Esophagus squamous epithelium (tissue), 4 donors: ENCODE results near the gene SEPTIN5.

Experiments
- POLR2A ChIP-seq, 4 donors: fragments of 450-650 bp; IDR thresholded peaks; one replicate each; pipeline ENCODE4 v1.6.1; 2017; ENCODE audit warnings: antibody characterized with exemption in 4 of 4, mild to moderate bottlenecking in 4 of 4, moderate library complexity in 3 of 4
- TF ChIP-seq, protein P1 (sequence below), 6 experiments: fragments of 450-650 bp in 4 of 6; fragments of 200-600 bp in 2 of 6; sonication (generic) in 2 of 6; IDR thresholded peaks; one replicate each; pipeline ENCODE4 v1.5.1; 2016 to 2019; ENCODE audit warnings: antibody characterized with exemption in 6 of 6, mild to moderate bottlenecking in 4 of 6, moderate library complexity in 4 of 6

DNA sequence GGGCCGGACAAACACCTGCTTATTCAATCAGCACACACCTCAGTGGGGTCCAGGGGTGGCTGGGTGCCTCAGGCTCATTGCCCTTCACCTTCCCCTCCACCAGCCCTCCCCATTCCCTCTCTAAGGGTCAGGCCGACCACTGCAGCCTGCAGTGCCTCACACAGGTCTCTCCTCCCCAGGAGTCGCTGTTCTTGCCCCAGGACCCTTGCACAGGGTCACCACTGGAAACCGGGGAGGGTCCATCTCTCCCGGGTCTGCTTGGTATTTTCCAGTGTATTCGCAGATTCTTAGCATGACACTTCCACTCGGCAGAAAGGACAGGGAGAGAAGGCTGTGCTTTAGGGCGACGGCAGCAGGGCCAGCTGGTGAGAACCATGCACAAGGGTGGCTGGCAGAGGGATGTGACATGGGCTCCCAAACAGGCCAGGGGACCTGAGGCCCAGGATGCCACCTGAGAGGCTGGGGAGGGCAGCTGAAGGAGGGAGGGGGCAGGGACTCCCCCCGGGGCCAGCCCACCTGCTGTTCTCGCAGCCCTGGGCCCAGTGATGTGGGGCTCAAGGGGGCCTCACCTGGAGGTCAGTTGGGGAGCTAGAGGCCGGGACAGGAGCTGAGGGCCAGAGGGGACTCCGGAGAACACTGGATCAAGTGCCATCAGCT is 30.2 kb downstream of the SEPTIN5 start:
- TF ChIP-seq, protein P1, sequence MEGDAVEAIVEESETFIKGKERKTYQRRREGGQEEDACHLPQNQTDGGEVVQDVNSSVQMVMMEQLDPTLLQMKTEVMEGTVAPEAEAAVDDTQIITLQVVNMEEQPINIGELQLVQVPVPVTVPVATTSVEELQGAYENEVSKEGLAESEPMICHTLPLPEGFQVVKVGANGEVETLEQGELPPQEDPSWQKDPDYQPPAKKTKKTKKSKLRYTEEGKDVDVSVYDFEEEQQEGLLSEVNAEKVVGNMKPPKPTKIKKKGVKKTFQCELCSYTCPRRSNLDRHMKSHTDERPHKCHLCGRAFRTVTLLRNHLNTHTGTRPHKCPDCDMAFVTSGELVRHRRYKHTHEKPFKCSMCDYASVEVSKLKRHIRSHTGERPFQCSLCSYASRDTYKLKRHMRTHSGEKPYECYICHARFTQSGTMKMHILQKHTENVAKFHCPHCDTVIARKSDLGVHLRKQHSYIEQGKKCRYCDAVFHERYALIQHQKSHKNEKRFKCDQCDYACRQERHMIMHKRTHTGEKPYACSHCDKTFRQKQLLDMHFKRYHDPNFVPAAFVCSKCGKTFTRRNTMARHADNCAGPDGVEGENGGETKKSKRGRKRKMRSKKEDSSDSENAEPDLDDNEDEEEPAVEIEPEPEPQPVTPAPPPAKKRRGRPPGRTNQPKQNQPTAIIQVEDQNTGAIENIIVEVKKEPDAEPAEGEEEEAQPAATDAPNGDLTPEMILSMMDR (IDR thresholded peaks at IDR 0.05): no peak
- TF ChIP-seq POLR2A (IDR thresholded peaks at IDR 0.05): no peak
